Left hindlimb (tissue), 1 donor: ENCODE data around the gene ZNF587.
"Not testable (repeated sequence)": the region's sequence is repeated elsewhere in the genome, so short reads cannot be mapped to it uniquely, and the experiment has no call there.

Experiments used
- DNase-seq: peaks from one replicate; pipeline ENCODE4 v3.0.0-alpha.2; 2018

Gene ZNF587

DNA sequence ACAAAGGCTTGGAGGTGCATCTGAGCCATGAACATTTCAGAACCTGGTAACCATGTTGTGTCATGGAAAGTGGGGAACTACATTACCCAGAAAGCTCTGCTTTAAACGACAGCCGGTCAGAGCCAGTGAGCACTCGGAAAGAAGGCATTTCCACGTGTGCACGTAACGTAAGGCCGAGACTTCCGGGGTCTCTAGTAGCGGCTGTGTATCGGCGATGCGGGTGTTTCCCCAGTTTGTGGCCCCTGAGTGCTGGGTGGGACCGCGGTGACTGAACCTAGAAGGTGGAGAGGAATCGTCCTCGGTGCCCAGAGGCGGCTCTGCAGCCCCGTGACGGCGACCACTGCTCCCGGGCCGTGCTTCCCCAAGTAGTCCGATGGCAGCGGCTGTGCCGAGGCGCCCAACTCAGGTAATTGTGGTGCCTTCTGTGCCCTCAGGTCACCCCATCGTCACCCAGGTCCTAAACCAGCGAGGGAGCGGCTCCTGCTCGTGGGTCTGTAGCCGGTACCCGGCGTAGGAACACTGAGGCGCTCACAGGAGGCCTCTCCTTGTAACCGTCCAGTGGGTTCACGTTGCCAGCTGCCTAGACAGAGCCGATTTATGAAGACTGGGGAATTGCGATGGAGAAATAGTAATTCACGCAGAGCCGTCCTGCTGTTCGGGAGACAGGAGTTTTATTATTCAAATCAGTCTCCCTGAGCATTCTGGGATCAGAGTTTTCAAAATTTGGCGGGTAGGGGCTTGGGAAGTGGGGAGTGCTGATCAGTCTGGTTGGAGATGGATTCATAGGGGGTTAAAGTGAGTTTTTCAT lies at the start of gene ZNF587:
Gene ZNF587 (plus strand): TSS at position 194 of the 808 bp plus-strand sequence. CDS start 180 bp downstream, at position 374.
- peak; percentile 84 for DNase-seq

DNA sequence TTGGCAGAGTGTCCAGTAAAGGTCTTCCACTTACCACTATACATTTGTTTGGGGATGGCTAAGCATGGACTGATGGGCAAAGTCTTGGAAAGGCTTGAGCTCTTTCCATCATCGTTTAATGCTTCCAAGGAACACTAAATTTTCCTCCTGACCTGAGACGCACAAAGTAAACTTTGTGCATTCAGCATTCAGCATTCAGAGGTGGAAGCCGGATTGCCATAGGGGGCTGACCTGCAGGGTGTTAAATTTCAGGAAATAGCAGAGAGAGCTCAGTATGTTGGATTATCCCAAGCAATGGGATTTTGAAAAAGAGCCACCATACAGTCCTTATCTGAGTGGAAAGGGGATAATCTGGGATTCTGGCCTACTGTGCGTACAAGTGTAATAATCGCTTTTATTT lies 49.0 kb upstream of the ZNF587 start:
- DNase-seq, result no peak

DNA sequence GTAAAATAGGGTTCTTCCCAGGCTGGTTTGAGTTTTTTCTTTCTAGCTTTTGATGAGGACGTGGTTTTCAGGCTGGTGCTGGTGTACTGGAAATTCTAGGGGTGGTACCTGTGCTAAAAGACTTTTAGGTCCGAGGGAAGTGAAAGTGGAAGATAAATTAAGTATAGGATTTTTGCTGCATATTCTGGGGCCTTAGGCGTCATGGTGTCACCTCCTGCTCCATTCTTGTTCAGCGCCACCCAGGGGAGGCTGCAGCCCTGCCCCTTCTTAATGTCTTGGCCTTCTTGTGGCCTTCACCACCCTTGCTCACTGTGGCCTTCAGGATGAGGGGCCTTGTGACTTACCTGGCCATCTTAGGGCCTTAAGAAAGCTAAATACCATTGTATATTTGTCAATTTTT lies 47.4 kb upstream of the ZNF587 start:
- no peak for DNase-seq

DNA sequence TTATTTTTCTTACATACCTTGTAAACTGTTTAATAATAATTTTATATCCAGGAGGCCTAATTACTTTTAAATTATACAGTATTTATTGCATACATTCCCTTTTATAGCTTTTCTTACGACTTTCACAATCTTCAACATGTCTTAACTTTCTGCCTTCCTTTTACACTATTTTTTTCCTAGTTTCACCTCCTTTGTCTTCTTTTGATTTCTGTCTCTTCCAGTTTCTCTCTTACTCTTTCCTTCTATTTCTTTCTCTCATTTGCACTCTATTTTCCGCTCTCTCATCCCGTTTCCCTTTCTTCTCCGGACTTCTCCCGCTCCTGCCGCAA lies 46.4 kb upstream of the ZNF587 start:
- no peak for DNase-seq

DNA sequence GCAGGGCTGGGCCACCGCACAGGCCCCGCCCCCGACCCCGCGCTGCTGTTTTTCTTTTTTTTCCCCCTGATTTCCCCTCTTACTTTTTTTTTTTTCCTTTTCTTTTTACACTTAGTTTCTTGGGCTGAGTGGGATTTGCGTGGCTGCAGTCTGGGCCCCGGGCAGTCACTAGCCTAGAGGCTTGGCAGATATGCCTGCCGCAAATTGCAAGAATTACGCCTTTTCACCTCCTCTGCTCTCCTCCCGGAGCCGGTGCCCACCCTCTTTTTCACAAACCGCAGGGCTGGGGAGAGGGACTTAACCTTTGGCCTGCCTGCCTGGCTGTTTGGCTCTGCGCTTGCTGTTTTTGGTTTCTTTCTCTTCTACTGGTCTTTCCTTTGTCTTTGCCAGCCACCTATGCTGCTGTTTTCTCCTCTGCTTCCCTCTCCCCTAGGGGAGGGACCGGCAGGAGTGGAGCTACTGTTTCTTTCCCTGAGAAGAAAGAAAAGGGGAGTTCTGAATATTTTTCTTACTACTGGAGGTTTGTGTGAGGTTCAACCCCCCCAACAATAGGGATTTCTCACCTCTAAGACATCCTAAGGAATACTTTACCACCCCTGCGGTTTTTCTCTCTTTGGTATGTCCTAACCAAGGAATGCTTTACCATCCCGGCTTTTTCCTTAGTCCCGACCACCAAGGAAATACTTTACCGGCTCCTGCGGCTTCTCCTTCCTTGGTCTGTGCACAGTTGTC lies 45.9 kb upstream of the ZNF587 start:
- DNase-seq, result peak; percentile 52

DNA sequence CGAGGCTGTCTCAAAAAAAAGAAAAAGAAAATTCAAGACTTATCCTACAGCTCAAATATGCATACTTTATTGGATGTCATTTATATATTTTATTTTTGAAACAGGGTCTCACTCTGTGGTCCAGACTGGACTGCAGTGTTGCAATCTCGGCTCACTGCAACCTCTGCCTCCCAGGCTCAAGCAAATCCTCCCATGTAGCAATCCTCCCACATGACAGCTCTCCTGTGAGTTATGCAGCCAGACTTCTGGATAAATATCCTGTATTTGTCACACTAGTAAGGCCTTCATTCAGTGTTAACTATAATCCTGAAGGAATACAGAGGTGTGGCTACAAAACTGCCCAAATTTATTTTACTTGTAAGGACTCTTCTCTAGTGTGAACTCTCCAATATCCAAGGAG lies 42.1 kb upstream of the ZNF587 start:
- DNase-seq, result no peak

DNA sequence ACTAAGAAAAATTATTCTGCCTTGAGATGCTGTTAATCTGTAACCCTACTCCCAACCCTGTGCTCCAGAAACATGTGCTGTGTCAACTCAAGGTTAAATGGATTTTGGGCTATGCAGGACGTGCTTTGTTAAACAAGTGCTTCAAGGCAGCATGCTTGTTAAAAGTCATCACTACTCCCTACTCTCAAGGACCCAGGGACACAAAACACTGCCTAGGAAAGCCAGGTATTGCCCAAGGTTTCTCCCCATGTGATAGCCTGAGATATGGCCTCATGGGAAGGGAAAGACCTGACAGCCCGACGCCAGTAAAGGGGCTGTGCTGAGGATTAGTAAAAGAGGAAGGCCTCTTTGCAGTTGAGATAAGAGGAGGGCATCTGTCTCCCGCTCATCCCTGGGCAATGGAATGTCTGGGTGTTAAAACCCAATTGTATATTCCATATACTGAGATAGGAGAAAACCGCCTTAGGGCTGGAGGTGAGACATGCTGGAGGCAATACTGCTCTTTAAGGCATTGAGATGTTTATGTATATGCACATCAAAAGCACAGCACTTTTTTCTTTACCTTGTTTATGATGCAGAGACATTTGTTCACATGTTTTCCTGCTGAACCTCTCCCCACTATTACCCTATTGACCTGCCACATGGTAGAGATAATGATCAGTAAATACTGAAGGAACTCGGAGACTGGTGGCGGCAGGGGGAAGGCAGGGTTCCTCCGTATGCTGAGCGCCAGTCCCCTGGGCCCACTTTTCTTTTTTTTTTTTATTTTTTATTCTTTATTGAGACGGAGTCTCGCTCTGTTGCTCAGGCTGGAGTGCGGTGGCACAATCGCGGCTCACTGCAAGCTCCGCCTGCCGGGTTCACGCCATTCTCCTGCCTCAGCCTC lies 39.0 kb upstream of the ZNF587 start:
- DNase-seq, result not testable (repeated sequence)

DNA sequence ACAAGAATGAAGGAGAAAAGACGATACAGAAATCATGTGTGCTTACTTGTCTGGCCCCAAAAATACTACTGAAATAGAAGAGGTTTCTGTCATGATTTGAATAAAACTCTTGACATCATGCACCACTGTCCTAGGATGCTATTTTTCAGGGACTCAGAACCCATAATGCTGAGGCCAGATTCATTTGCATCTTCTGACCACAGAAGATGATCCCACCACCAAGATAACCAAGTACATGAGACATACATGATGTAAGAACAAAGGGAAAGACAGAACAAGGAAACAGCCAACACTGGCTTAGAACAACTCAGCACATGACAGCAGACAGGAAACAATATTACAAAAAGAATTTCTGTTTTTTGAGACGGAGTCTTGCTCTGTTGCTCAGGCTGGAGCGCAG lies 37.4 kb upstream of the ZNF587 start:
- no peak for DNase-seq

DNA sequence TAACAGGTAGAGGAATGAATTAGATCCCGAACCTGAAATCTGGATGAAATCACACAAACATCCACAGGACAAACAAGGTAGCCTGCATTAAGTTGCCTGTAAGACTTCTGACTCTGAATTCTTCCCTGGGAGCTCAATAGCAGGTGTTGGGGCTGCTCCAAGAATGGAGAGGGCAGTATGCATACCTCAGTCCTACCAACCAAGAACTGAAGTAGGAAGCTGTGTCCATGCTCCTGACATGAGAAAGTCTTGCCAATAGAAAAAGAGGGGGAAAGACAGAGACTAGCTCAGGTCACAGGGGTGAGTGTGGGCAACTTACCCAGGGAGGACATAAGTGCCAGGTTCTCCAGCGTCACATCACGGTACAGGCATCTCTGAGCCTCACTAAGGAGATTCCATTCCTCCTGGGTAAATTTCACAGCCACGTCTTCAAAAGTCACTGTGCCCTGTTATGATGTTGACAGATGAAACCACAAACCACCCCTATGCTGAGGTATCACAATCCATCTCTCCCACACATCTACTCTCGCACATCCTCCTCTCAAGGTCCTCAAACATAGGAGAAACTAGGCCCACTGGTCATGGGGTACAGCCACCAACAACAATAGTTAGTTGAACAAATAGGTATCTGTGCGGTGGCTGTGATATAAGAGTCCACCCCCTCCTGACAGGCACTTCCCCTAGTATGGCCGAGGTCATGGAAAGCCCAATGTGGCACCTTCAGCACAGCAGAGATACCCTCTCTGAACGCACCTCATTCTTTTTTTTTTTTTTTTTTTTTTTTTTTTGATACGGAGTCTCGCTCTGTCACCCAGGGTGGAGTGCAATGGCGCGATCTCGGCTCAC lies 36.5 kb upstream of the ZNF587 start:
- not testable (repeated sequence) for DNase-seq

DNA sequence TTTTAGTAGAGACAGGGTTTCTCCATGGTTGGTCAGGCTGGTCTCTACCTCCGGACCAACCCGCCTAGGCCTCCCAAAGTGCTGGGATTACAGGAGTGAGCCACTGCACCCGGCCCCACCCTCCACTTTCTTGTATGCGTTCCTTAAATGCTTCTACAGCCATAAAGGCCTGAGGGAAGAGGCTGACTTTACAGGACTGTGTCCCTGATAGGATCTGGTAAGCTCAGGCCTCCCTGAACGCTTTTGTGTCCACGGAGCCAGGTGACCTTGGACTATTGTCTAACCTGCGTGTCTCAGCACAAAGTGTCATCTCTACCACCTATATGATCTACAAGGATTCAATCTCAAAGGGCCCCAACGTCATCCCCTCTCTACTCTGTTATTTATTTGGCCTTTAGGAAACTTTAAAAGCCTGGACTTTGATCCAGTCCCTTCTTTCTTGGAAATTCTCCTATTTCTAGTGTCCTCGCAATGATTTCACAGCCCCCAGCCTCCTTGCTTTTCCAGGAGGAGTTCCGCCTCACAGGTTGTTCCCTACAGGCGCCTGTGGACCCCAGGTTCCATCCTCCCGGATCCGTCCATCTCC lies 35.6 kb upstream of the ZNF587 start:
- DNase-seq, result no peak

DNA sequence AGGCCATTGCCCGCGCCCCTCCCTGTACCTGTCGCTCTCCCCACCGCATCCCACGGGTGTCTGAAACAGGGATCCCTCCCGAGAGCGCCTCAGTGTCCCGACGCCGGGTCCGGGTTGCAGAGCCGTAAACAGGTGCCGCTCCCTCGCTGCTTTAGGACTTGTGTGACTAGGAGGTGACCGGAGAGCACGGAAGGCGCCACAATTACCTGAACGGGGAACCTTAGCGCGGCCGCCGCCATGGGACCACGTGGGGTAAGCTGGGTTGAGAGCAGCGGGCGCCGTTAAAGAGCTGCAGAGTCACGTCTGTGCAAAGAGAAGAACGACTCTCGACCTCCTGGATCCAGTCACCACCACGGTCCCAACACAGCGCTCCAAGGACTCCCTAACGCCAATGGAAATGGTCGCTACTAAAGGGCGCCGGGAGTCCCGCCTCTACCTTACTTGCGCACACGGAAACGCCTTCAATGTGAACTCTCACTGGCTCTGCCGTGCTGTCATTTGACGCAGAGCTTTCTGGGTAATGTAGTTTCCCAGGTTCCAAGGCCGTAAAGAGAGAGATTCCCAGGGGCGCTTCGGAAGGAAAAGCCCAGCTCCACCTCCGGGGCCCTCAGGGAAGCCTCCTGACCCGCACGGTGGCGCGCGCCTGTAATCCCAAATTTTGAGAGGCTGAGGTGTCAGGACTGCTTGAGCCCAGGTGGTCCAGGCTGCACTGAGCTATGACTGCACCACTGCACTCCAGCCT lies 35.0 kb upstream of the ZNF587 start, which contains the start of gene ZNF552:
Gene ZNF552 (minus strand): TSS at position 409 of the 742 bp plus-strand sequence. CDS start 170 bp downstream, at position 239.
- DNase-seq, result peak; percentile 86

DNA sequence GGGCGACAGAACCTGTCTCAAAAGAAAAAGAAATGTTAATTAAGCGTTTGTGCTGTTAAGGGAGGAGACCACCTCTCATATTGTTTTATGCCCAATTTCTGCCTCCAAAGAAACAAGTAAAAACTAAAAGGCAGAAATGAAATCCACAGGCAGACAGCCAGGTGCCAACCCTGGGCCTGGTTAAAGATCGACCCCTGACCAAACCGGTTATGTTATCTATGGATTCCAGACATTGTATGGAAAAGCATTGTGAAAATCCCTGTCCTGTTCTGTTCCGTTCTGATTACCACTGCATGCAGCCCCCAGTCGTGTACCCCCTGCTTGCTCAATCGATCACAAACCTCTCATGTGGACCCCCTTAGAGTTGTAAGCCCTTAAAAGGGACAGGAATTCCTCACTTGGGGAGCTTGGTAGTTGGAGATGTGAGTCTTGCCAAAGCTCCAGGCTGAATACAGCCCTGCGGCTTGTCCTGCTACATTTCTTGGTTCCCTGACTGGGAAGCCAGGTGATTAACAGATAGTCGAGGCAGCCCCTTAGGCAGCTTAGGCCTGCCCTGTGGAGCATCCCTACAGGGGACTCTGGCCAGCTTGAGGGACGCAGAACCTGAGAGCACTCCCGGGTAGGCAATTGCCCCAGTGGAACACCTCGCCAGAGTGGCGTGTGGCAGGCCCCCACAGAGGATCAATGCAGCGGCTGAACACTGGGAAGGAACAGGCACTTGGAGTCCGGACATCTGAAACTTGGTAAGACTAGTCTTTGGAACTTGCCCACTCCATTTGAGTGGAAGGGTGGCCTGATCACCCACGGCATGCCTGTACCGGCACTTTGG lies 34.2 kb upstream of the ZNF587 start:
- DNase-seq, result no peak

DNA sequence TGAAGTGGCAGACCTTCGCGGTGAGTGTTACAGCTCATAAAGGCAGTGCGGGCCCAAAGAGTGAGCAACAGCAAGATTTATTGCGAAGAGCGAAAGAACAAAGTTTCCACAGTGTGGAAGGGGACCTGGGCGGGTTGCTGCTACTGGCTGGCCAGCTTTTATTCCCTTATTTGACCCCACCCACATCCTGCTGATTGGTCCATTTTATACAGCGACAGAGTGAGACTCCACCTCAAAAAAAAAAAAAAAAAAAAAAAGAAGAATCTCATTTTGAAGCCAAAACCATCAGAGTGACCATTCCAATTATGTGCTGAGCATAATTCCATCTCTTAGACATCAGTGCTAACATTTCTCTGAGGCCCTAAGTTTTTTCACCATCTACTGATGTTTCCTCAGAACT lies 33.0 kb upstream of the ZNF587 start:
- no peak for DNase-seq

DNA sequence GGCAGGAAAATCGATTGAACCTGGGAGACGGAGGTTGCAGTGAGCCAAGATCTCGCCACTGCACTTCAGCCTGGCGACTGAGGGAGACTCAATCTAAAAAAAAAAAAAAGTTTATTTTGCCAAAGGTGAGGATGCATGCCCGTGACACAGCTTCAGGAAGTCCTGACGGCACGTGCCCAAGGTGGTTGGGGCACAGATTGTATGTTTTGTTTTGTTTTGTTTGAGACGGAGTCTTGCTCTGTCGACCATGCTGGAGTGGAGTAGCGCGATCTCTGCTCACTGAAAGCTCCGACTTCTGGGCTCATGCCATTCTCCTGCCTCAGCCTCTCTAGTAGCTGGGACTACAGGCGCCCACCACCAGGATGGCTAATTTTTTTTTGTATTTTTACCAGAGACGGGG lies 31.7 kb upstream of the ZNF587 start:
- no peak for DNase-seq

DNA sequence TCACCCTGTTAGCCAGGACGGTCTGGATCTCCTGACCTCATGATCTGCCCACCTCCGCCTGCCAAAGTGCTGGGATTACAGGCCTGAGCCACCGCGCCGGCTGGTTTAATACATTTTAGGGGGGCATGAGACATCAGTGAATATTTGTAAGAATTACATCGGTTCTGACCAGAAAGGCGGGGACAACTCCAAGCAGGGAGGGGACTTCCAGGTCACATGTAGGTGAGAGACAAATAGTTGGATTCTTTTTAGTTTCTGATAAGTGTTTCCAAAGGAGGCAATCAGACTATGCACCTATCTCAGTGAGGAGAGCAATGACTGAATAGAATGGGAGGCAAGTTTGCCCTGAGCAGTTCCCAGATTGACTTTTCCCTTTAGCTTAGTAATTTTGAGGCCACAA lies 31.3 kb upstream of the ZNF587 start:
- no peak for DNase-seq

DNA sequence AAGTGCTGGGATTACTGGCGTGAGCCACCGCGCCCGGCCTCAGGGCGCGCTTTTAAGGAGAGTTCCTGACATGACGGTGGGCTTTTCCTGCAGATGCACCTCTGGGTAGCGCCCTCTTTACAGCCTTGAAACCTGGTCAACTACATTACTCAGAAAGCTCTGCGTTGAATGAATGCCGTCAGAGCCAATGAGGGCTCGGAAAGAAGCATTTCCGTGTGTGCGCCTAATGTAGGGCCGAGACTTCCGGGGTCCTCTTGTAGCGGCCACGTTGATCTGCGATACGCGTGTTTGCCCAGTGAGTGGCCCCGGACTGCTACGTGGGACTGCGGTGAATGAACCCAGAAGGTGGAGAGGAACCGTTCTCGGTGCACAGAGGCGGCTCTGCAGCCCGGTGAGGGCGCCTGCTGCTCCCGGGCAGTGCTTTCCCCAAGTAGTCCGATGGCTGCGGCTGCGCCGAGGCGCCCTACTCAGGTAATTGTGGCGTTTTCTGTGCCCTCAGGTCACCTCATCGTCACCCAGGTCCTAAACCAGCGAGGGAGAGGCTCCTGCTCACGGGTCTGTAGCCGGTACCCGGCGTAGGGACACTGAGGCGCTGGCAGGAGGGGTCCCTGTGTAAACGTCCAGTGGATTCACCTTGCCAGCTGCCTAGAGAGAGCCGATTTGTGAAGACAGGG lies 30.0 kb upstream of the ZNF587 start:
- peak; percentile 90 for DNase-seq

DNA sequence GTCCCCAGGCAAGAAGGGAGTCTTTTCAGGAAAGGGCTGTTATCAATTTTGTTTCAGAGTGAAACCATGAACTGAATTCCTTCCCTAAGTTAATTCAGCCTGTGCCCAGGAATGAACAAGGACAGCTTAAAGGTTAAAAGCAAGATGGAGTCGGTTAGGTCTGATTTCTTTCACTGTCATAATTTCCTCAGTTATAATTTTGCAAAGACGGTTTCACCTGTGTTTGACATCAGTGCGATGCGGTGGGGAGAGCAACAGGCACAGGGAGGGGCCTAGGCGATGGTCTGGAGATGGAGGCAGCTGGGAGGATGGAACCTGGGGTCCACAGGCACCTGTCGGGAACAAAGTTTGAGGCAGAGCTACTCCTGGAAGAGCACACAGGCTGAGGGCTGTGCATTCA lies 29.1 kb upstream of the ZNF587 start:
- no peak for DNase-seq

DNA sequence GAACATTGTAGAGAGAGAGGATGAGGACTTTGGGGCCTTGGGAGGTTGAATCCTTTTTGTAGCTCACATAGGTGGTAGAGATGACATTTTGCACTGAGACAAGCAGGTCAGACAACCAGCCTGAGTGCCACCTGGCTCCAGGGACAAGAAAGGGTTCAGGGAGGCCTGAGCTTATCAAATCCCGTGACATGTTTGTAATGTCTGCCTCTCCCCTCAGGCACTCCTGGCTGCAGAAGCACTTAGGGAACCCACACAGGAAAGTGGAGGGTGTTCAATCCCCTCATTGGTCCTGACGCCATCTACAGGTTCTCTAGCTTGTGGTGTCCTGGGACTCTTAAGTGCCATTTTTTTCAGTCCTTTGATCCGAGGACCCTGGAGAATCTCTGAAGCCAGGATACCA lies 28.6 kb upstream of the ZNF587 start:
- not testable (repeated sequence) for DNase-seq

DNA sequence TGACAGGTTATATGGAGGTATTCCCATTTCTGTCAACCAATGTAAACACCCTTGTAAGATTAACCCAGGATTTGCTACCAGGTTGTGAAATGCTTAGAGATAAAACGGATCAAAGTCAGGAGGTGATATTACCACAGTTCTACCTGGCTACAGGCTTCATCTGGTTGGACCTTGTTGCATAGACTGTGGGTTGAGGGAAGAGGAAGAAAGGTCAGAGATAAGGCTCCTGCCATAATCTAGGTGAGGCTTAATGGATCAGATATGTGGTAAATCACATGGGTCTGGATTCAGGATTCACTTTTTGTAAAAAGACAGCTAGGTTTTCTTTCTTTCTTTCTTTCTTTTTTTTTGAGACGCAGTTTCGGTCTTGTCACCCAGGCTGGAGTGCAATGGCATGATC lies 28.2 kb upstream of the ZNF587 start:
- not testable (repeated sequence) for DNase-seq

DNA sequence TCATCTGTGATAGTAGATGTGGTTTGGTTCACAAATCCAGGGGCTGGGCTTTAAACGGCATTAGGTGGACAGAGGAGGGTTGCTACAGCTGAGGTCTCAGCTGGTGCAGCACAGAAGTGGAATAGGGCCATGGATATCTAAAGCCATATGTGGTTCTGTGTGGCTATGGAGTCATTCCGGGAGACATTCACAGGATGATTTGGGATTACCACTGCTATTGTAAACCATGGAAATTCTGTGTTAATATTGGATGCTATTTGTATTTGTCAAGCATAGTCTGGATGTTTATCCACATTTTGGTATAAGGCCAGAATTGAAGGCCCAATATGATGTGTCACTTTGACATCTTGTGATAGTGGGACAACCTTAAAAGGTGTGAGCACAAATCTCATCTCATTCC lies 26.5 kb upstream of the ZNF587 start:
- DNase-seq, result not testable (repeated sequence)
